ENCODE measurements around the gene DDX42. TPM values are rescaled to one million over a fixed set of nuclear protein-coding genes. Genes with fewer than 3 reads are reported as not detected.
A peak's percentile ranks its signal among the peaks of the same experiment; 100 is the strongest.

DDX42 gene
- total RNA-seq, 2 experiments from 2014 or later, result 106 to 116 TPM

- H3K36me3 Mint-ChIP-seq (ENCODE audit: low read depth), result peaks cover 81% of the 10 kb centered on the region
- H3K4me1 Mint-ChIP-seq (ENCODE audit: low read depth), result peaks cover 56% of the 10 kb centered on the region
- no peak for DNase-seq
- POLR2A ChIA-PET, result interaction anchor here (1.0 to 11.3 kb wide), 3 partner anchors 9 to 135 kb away, joined by 5 to 124 read pairs (median 8); partner anchors contain the start of gene SMARCD2
- H3K9me3 Mint-ChIP-seq (ENCODE audit: insufficient read depth), result no peaks in the 10 kb centered on the region
- H3K27me3 Mint-ChIP-seq (ENCODE audit: low read depth), result no peaks in the 10 kb centered on the region
- H3K4me3 Mint-ChIP-seq, result no peak overlapping the region
- peak overlapping the region; percentile 85 for H3K27ac Mint-ChIP-seq
- CTCF ChIA-PET, result interaction anchor here (0.8 to 5.0 kb wide), 3 partner anchors 7 to 59 kb away, joined by 3 to 56 read pairs (median 5); partner anchors contain the start of genes CCDC47 and DDX42
- no peak for ATAC-seq
Observed at GRCh38 chr17:63832455-63832854, 58.5 kb downstream of the DDX42 start.

- Mint-ChIP-seq H3K4me3 (no peak overlapping the region), H3K4me1 (ENCODE audit: low read depth) (peaks cover 54% of the 10 kb centered on the region), H3K36me3 (ENCODE audit: low read depth) (peaks cover 77% of the 10 kb centered on the region), H3K27ac (peak overlapping the region; percentile 82), H3K9me3 (ENCODE audit: insufficient read depth) (no peaks in the 10 kb centered on the region), H3K27me3 (ENCODE audit: low read depth) (no peaks in the 10 kb centered on the region)
- ChIA-PET POLR2A (interaction anchor here (1.5 to 11.3 kb wide), 2 partner anchors 8 to 135 kb away, joined by 8 to 124 read pairs; partner anchors contain the start of gene SMARCD2), CTCF (interaction anchor here (1.2 to 2.1 kb wide), 2 partner anchors 37 to 136 kb away, joined by 6 read pairs; no protein-coding TSS in a partner anchor)
- no peak for ATAC-seq
- DNase-seq, result no peak
Observed at GRCh38 chr17:63833026-63833740, 59.2 kb downstream of the DDX42 start.

- CTCF ChIA-PET, result interaction anchor here (0.7 to 2.1 kb wide), 15 partner anchors 10 to 408 kb away, joined by 3 to 6 read pairs (median 3); partner anchors contain the start of genes CCDC47 and DDX42
- peaks cover 53% of the 10 kb centered on the region for H3K4me1 Mint-ChIP-seq (ENCODE audit: low read depth)
- no peaks in the 10 kb centered on the region for H3K27me3 Mint-ChIP-seq (ENCODE audit: low read depth)
- H3K9me3 Mint-ChIP-seq (ENCODE audit: insufficient read depth), result no peaks in the 10 kb centered on the region
- H3K27ac Mint-ChIP-seq, result peak overlapping the region; percentile 82
- no peak for ATAC-seq
- POLR2A ChIA-PET, result interaction anchor here (1.5 to 11.3 kb wide), 3 partner anchors 8 to 136 kb away, joined by 6 to 124 read pairs (median 8); partner anchors contain the start of genes DDX42 and SMARCD2
- DNase-seq, result no peak
- H3K36me3 Mint-ChIP-seq (ENCODE audit: low read depth), result peaks cover 72% of the 10 kb centered on the region
- H3K4me3 Mint-ChIP-seq, result no peak overlapping the region
Observed at GRCh38 chr17:63833741-63834373, 59.9 kb downstream of the DDX42 start.

- H3K36me3 Mint-ChIP-seq (ENCODE audit: low read depth), result peaks cover 66% of the 10 kb centered on the region
- no peaks in the 10 kb centered on the region for H3K9me3 Mint-ChIP-seq (ENCODE audit: insufficient read depth)
- H3K27ac Mint-ChIP-seq, result peak overlapping the region; percentile 68
- CTCF ChIA-PET, result interaction anchor here (0.7 to 2.1 kb wide), 21 partner anchors 9 to 409 kb away, joined by 3 to 11 read pairs (median 4); partner anchors contain the start of genes CCDC47, DDX42, PSMC5 and STRADA
- POLR2A ChIA-PET, result interaction anchor here (0.6 to 11.3 kb wide), 3 partner anchors 7 to 375 kb away, joined by 3 to 124 read pairs (median 6); partner anchors contain the start of genes DDX42 and SMARCD2
- H3K27me3 Mint-ChIP-seq (ENCODE audit: low read depth), result no peaks in the 10 kb centered on the region
- ATAC-seq (peak; percentile 64), DNase-seq (peak; percentile 71)
- H3K4me1 Mint-ChIP-seq (ENCODE audit: low read depth), result peaks cover 53% of the 10 kb centered on the region
- no peak overlapping the region for H3K4me3 Mint-ChIP-seq
Observed at GRCh38 chr17:63834431-63835166, 60.6 kb downstream of the DDX42 start.

- H3K27me3 Mint-ChIP-seq (ENCODE audit: low read depth), result no peaks in the 10 kb centered on the region
- ChIA-PET POLR2A (interaction anchor here (0.6 to 1.7 kb wide), 2 partner anchors 61 to 375 kb away, joined by 3 to 6 read pairs; partner anchors contain the start of gene DDX42), CTCF (interaction anchor here (0.8 to 2.1 kb wide), 14 partner anchors 9 to 410 kb away, joined by 3 to 11 read pairs (median 4); partner anchors contain the start of genes DDX42, PSMC5 and STRADA)
- H3K9me3 Mint-ChIP-seq (ENCODE audit: insufficient read depth), result no peaks in the 10 kb centered on the region
- peaks cover 47% of the 10 kb centered on the region for H3K4me1 Mint-ChIP-seq (ENCODE audit: low read depth)
- no peak overlapping the region for H3K4me3 Mint-ChIP-seq
- peaks cover 60% of the 10 kb centered on the region for H3K36me3 Mint-ChIP-seq (ENCODE audit: low read depth)
- ATAC-seq, result no peak
- no peak for DNase-seq
- H3K27ac Mint-ChIP-seq, result no peak overlapping the region
Observed at GRCh38 chr17:63835167-63835720, 61.3 kb downstream of the DDX42 start.

GRCh38 chr17:63836811-63837210 lies 62.8 kb downstream of the DDX42 start:
- H3K36me3 Mint-ChIP-seq (ENCODE audit: low read depth), result peaks cover 57% of the 10 kb centered on the region
- CTCF ChIA-PET, result interaction anchor here (5.5 kb wide), 1 partner anchor 7 kb away, joined by 56 read pairs; the partner anchor contains the start of gene FTSJ3
- peaks cover 43% of the 10 kb centered on the region for H3K4me1 Mint-ChIP-seq (ENCODE audit: low read depth)

GRCh38 chr17:63837480-63837879 lies 63.5 kb downstream of the DDX42 start:
- ChIA-PET CTCF (interaction anchor here (2.6 to 5.5 kb wide), 2 partner anchors 8 to 11 kb away, joined by 12 to 56 read pairs; partner anchors contain the start of gene FTSJ3), POLR2A (interaction anchor here (0.6 to 8.0 kb wide), 3 partner anchors 8 to 628 kb away, joined by 3 to 124 read pairs (median 5); partner anchors contain the start of genes FTSJ3 and PSMC5)
- Mint-ChIP-seq H3K4me3 (no peak overlapping the region), H3K27ac (no peak overlapping the region), H3K27me3 (ENCODE audit: low read depth) (no peaks in the 10 kb centered on the region), H3K4me1 (ENCODE audit: low read depth) (peaks cover 36% of the 10 kb centered on the region), H3K36me3 (ENCODE audit: low read depth) (peaks cover 53% of the 10 kb centered on the region), H3K9me3 (ENCODE audit: insufficient read depth) (no peaks in the 10 kb centered on the region)
- DNase-seq, result no peak
- ATAC-seq, result no peak

More at GRCh38 chr17:63836811-63837210, 62.8 kb downstream of the DDX42 start:
- Mint-ChIP-seq H3K27me3 (ENCODE audit: low read depth) (no peaks in the 10 kb centered on the region), H3K4me3 (no peak overlapping the region), H3K27ac (no peak overlapping the region), H3K9me3 (ENCODE audit: insufficient read depth) (no peaks in the 10 kb centered on the region)
- ATAC-seq (no peak), DNase-seq (no peak)
- POLR2A ChIA-PET, result interaction anchor here (0.6 to 1.4 kb wide), 2 partner anchors 138 to 629 kb away, joined by 3 to 5 read pairs; no protein-coding TSS in a partner anchor

GRCh38 chr17:63837962-63838600 lies 64.1 kb downstream of the DDX42 start:
- Mint-ChIP-seq H3K9me3 (ENCODE audit: insufficient read depth) (no peaks in the 10 kb centered on the region), H3K27ac (no peak overlapping the region), H3K36me3 (ENCODE audit: low read depth) (peaks cover 48% of the 10 kb centered on the region), H3K27me3 (ENCODE audit: low read depth) (no peaks in the 10 kb centered on the region), H3K4me3 (no peak overlapping the region), H3K4me1 (ENCODE audit: low read depth) (peaks cover 36% of the 10 kb centered on the region)
- ChIA-PET CTCF (interaction anchor here (2.6 to 5.5 kb wide), 2 partner anchors 8 to 11 kb away, joined by 12 to 56 read pairs; partner anchors contain the start of gene FTSJ3), POLR2A (interaction anchor here (0.8 to 8.0 kb wide), 8 partner anchors 9 to 145 kb away, joined by 3 to 124 read pairs (median 5); partner anchors contain the start of genes CCDC47, DDX42, FTSJ3 and PSMC5)
- ATAC-seq (no peak), DNase-seq (no peak)

- Mint-ChIP-seq H3K27me3 (ENCODE audit: low read depth) (no peaks in the 10 kb centered on the region), H3K36me3 (ENCODE audit: low read depth) (peaks cover 42% of the 10 kb centered on the region), H3K4me3 (peak overlapping the region; percentile 15), H3K9me3 (ENCODE audit: insufficient read depth) (no peaks in the 10 kb centered on the region), H3K4me1 (ENCODE audit: low read depth) (peaks cover 38% of the 10 kb centered on the region), H3K27ac (peak overlapping the region; percentile 60)
- no peak for ATAC-seq
- no peak for DNase-seq
- CTCF ChIA-PET, result interaction anchor here (2.6 to 5.5 kb wide), 2 partner anchors 9 to 10 kb away, joined by 12 to 56 read pairs; partner anchors contain the start of gene FTSJ3
- POLR2A ChIA-PET, result interaction anchor here (0.8 to 8.0 kb wide), 7 partner anchors 10 to 145 kb away, joined by 3 to 124 read pairs (median 5); partner anchors contain the start of genes CCDC47, DDX42, FTSJ3 and PSMC5
Observed at GRCh38 chr17:63838631-63839171, 64.7 kb downstream of the DDX42 start.
